GM19238 (cell line): ENCODE results near the gene CCDC33.

Source experiments
- DNase-seq: peaks from one replicate; pipeline ENCODE4 v3.0.0; 2011; ENCODE audit warnings: low spot score; ENCODE audit not compliant: insufficient read length

CCDC33 gene

DNA sequence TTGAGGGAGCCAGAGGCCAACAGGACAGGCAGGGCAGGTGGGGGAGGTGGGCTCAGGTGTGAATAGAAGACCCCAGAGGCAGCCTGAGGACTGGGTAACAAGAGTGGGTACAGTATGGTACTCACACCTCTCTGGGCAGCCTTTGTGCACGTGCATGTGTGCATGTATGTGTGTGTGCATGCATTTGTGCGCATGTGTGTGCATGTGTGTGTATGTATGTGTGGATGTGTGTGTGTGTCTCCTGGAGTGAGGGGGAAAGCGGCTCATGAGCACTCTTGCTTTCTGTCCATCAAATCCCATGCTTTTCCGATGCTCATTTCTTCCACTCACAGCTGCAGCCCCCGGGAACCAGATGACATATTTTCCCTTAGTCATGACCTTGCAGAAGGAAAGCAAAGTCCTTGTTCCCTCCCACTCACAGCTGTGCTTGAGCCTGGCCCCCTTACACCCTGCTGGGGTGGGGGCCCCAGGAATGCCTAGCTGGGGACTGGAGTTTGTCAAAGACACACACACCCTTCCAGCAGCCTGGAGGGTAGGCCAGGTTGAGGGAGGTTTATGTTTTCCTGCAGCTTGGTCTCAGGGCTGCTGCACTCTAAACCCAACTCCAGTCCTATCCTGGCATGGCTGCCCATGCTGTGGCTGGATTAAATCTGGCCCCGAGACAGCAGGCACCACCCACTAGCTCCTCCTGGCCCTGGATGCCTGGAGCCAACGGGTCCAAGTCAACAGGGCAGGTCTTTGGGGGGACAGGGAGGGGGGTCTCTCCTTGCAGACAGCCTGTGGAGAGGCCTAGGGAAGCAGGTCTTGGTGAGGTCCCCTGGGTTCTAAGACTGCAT lies 22.5 kb downstream of the CCDC33 start:
- DNase-seq: no peak

- no peak for DNase-seq
These were observed 23.1 kb downstream of the CCDC33 start for GRCh38 chr15:74259292-74259648.

DNA sequence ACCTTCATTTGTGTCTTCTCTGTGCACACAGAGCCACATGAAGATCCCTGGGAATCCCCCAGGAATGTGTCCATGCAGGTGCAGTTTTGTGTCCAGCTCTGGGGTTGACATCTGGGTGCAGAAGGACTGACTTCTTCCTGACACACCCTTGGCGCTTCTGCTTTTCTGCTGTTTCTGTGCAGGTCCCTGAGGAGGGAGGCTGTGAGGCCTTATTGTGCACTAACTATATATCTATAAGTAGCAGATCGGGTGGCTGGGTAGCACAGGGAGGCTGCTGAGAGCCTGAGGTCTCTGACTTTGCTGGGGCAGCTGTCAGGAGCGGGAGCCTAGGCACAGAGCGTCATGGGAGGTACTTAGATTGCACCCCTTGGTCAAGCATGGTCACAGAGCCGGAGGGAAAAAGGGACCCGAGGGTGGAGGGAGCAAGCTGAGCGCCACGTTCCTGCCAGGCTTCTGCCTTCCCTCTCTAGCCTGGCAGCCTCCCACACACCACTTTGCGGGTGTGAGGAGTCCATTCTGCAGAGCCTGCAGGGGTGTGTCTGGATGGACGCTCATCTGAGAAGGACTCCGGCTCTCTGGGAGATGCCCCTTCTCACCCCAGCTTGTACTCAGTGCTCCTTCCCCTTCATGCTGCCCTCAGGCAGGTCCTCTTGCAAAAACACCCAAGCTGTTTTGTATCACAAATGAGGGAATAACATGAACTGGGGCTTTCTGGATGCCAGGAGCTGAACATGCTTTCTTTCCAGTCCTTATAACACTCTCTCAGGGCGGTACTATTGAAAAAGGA lies 23.9 kb downstream of the CCDC33 start:
- no peak for DNase-seq

GRCh38 chr15:74261041-74261440 lies 24.9 kb downstream of the CCDC33 start:
- DNase-seq: no peak

DNA sequence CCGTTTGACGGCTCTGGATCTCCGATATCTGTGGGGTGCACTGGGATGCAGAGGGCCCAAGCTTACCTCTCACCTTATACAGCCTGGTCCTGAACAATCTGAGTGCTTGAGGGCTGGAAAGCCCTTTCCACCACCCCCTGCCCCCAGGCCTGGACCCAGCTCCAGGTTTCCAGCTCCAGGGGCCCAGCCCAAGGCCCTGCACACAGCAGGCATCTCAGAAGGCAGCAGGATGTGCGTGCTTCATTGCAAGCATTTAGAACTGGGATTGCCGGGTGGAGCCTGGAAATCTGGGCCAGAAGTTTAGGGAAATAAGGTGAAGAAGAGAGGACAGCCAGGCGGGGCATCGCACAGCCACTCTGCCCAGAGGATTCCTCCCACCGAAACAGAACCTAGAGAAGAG lies 25.6 kb downstream of the CCDC33 start:
- DNase-seq: no peak

DNA sequence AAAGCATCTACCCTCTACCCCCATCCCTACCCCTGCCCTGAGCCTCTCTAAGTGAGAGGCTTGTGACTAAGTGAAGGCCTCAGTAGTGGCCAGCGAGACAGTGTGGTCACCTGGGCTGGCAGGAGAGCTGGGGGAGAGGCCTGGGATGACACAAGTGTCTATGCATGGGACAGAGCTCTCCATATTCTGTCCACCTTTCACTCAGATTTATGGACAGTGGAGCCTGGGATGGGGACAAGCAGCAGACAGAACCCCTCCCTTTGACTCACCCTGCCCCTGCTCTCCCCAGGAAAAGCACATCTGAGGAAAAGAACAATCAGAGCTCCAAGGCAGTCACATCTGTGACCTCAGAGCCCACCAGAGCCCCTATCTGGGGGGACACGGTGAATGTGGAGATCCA lies 26.0 kb downstream of the CCDC33 start:
- no peak for DNase-seq

DNA sequence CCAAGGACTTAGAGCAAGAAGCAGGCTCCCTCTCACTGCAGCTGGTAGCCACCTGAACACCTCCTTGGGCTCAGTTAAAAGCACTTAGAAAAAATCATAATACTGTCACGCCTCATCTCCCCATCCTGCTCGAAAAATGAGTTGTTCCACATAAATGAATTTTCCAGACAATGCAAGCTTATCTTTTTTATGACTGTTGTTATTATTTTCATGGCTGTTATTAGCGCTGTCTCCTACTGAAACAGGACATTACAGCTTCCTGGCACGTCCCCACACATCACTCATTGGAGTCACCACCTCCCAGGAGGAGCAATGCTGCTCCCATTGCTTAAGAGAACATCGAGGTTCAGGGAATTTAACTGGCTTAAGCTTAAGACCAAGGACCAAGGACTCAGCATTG lies 26.5 kb downstream of the CCDC33 start:
- DNase-seq: no peak

DNA sequence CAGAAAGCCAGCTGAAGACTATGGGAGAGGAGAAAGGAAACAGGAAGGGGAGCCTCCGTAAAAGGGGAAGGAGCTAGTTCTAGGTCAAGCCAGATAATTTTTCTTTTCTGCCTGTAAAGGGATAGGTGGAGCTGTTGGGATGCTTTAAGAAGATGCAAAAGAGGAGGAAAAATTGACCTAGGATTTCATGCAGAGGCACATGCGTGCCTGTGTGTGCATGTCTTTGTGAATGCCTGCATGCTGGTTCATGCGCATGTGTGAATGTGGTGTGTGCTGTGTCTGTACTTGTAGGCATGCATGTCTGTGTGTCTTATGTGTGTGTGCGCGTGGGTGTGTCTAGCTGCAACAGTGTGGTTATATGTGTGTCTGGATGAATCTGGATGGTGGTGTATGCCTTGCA lies 27.3 kb downstream of the CCDC33 start:
- DNase-seq: no peak

- no peak for DNase-seq
These were observed 28.0 kb downstream of the CCDC33 start for GRCh38 chr15:74264081-74264501.

DNA sequence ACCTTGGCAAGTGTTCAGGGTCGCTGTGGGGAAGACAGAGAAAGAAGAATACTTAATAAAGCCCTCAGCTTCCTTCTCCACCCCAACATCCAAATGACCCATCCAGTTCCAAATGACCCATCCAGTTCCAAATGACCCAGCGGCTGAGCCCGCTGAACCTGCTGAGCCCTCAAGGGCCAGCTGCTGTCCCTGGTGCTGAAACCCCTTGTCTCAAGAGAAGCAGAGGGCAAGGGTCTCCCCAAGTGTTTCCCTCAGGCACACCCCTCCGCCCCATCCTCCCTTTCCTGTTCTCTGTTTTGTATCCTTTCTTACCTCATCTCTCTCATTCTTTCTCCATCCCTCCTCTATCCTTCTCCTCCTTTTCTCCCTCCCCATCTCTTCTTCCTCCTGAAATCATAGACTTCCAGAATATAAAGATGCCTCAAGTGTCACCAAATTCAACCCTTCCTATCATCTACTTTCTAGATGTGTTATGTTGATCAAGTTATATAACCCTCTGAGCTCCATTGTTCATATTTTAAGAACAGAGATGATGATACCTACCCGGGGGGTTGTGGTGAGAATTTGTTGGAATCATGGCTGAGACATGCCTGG lies 29.0 kb downstream of the CCDC33 start:
- no peak for DNase-seq

- DNase-seq: no peak
These were observed 31.9 kb downstream of the CCDC33 start for GRCh38 chr15:74268020-74268419.

DNA sequence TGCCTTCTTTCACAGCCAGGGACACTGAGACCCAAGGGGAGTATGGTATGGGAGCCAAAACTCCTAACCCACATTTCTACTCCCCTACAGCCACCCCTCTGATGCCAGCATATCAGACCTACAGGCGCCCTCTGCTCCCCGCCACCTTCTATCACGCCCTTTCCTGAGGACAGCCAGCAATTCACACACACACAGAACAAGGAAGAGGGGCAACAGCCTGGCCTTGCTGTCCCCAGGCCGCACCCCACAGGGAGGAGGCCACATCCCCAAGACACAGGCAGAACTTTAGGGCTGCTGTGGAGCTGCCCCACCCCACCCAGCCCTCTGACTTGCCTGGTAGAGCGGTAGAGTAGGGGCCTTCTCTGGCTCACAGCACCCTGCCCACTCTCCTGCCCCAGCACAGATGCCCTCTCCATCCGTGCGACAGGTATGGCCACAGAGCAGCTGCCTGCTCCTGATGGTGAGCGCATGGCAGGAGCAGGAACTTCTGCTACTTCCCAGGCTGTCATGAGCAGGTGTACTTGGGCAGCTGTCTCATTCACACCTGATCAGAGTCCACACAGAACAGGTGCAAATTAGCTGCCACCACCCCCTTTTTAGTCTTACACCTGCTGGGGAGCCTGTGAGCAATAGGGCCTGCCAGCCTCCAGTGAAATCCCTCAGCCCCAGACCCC lies 33.4 kb downstream of the CCDC33 start:
- no peak for DNase-seq

GRCh38 chr15:74270155-74270554 lies 34.0 kb downstream of the CCDC33 start:
- no peak for DNase-seq

DNA sequence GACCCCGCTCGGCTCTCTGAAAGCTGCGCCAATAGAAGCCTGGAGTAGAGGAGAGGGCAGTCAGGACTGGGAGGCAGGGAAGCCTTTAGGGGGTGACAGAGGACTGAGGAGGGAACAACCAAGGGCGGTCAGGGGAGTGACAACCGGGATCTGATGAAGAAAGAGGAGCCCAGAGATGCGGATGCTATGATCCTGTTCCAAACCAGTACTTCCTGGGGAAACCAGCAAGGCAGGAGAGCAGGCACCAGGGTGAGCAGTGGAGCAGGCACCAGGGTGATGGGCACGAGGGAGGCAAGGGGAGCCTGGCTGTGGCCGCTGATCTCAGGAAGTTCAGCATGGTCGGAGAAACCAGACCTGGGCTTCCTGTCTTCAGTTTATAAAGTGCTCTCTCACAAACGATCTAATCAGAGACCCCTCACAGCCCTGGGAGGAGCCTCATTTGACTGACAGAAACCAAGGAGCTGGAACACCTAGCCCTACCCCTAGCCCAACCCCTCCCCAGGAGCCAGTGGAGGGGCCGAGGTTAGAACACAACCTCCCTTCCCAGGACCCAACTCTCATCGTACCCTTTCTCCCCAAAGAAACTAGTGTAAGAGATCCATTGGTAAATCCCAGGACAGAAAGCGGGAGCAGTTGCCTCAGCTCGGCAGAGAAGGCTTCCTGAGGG lies 34.9 kb downstream of the CCDC33 start:
- DNase-seq: no peak

- DNase-seq: no peak
These were observed 36.7 kb downstream of the CCDC33 start for GRCh38 chr15:74272812-74273211.

DNA sequence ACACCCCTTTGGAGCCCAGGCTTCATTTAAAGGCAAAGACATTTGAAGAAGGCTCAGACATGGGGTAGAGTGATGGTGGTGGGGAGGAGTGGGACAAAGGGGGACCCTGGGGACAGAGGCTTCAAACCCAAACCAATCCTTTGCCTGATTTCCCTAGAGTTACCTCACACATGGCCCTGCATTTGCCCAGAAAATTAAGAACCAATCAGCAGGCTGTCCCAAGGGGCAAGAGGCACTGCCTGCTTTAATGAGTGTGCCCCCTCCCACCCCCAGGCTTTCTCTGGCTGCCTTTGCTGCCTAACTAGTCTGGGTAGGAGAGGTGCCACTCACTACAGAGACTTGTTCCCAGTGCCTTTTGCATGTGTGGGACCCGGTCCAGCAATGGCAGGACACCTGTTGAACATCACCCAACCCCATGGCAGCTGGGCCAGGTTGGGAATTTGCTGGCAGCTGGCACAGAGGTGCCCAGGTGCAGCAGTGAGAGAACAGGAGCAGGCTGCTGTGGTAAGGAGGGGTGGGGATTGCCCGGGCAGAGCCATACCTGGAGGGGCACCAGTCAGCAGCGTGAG lies 38.4 kb downstream of the CCDC33 start:
- DNase-seq: no peak

- no peak for DNase-seq
These were observed 39.8 kb downstream of the CCDC33 start for GRCh38 chr15:74275957-74276356.

DNA sequence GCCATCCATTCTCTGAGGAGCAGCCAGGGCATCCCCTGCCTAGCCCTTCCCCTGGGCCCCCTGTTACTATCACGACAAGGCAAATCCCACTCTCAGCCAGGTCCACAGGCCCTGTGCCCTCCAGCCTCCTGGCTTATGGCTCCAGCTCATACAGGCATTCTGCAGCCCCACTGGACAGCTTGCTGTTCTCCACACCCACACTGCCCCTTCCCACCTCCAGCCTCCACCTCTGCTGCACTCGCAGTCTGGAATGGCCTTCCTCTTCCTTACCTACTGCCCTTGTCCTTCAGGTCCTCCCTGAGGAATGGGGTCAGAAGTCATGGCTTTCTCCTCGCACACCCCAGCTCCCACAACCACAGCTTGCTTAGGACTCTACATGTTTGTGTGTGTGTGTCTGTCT lies 40.4 kb downstream of the CCDC33 start:
- DNase-seq: no peak

DNA sequence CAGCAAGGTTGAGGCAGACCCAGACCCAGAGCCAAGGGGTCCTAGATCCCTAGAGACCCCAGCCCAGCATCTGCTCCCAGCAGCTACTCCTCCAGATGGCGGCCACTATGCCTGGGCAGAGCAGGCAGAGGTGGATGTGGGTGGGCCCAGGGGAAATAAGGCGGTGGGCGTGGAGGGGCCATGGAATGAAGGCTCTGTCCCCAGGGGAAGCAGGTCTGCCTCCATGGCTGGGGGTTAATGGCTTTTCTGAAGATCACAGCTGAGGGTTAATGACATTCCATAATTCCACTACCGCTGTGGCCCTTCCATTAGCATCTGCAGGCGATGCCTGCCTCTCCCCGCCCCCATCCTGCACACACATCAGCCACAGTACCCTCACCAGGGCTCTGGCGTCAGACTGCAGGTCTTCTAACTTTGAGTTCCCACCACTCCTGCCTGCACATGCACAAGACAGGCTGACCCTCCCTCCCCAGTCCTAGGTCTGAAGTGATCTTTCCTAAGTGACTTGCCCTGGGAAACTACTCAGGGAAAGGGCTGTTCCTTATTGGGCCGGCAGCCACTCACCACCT lies 41.2 kb downstream of the CCDC33 start:
- DNase-seq: no peak

GRCh38 chr15:74278207-74278606 lies 42.1 kb downstream of the CCDC33 start:
- DNase-seq: no peak
